ENCODE measurements around the gene SFMBT2.

- TF ChIP-seq CTCF (IDR thresholded peaks at IDR 0.05; ENCODE audit: low read depth, low read length) (no peak), EZH2phosphoT487 (IDR thresholded peaks at IDR 0.05; ENCODE audit: low read depth) (no peak)
Measured at GRCh38 chr10:7173948-7174347, 236.9 kb downstream of the SFMBT2 start.
